Skeletal muscle satellite cell (primary cell): Measurements from ENCODE around the gene PFN1. TPM values are rescaled to one million over a fixed set of nuclear protein-coding genes. Genes with fewer than 3 reads are reported as not detected.

ENCODE experiments used
- H3K27me3 ChIP-seq: 2 replicates; pipeline ENCODE4 v1.7.0; 2013; ENCODE audit warnings: low read length; ENCODE audit not compliant: control insufficient read depth, insufficient read depth
- H3K36me3 ChIP-seq: 2 replicates; pipeline ENCODE4 v1.7.0; 2013; ENCODE audit warnings: mild to moderate bottlenecking, control low read depth, low read length; ENCODE audit not compliant: insufficient read depth
- H3K4me1 ChIP-seq: 2 replicates; pipeline ENCODE4 v1.7.0; 2013; ENCODE audit warnings: low read length; ENCODE audit not compliant: control insufficient read depth, insufficient read depth
- H3K4me2 ChIP-seq: 2 replicates; pipeline ENCODE4 v1.7.0; 2013; ENCODE audit warnings: mild to moderate bottlenecking, low read length
- H3K4me3 ChIP-seq: 2 replicates; pipeline ENCODE4 v1.7.0; 2013; ENCODE audit warnings: low read length
- H3K9ac ChIP-seq: 2 replicates; pipeline ENCODE4 v1.7.0; 2013; ENCODE audit warnings: mild to moderate bottlenecking, low read depth, low read length, moderate library complexity
- H3K9me3 ChIP-seq: replicated peaks from 2 replicates; pipeline ENCODE4 v1.7.0; 2013; ENCODE audit warnings: mild to moderate bottlenecking, control low read depth, low read length
- total RNA-seq: library from RNA; depleted of rRNA; stranded (reverse); fragments of >200 nt; gene quantifications from 2 replicates; pipeline ENCODE4 v1.2.3, GENCODE V29; 2012; rRNA removed

PFN1 gene
- 636 and 820 TPM in 2 replicates for total RNA-seq

DNA sequence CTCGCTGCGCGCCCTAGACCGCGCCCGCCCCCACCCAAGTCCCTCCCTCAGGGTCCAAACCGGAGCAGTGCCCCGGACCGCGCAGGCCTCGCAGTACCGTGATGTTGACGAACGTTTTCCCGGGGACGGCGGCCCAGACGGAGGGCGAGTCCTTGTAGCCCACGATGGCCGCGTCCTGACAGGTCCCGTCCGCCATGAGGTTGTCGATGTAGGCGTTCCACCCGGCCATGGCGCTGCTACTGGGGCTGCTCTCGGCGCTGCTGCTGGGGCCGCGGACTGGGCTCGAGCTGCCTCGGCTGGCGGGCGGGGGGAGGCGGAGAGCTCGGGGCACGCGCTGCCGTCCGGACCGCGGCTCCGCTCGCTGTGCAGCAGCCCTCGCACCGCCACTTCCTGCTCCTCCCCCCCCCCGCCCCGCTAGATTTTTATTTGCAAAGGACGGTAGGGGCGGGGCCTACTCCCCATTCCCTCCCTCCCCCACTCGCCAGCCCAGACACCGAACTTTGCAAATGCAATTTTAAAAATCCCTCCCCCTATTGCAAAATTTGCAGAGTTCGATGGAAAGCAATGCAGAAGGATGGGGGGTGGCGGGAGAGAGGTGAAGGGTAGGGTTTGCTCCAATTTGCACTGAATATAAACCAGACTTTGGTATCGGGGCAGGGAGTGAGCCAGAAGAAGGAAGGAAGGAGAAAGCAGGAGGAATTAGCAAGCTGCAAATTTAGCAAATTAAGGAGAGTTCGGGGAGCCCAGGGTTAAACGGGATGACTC, at the start of gene PFN1:
PFN1 (minus strand) TSS at position 365 of the 765 bp plus-strand sequence; CDS start at position 229, 136 bp downstream.
- peak within 1 kb of the TSS; percentile 92 for H3K4me2 ChIP-seq
- peak within 1 kb of the TSS; percentile 99 for H3K4me3 ChIP-seq
- H3K9ac ChIP-seq, result peak within 1 kb of the TSS; percentile 97
- no peaks in the 10 kb centered on the region for H3K9me3 ChIP-seq
- H3K36me3 ChIP-seq, result peaks cover 40% of the 10 kb centered on the region
- H3K27me3 ChIP-seq, result no peaks in the 10 kb centered on the region
- peaks cover 49% of the 10 kb centered on the region for H3K4me1 ChIP-seq

DNA sequence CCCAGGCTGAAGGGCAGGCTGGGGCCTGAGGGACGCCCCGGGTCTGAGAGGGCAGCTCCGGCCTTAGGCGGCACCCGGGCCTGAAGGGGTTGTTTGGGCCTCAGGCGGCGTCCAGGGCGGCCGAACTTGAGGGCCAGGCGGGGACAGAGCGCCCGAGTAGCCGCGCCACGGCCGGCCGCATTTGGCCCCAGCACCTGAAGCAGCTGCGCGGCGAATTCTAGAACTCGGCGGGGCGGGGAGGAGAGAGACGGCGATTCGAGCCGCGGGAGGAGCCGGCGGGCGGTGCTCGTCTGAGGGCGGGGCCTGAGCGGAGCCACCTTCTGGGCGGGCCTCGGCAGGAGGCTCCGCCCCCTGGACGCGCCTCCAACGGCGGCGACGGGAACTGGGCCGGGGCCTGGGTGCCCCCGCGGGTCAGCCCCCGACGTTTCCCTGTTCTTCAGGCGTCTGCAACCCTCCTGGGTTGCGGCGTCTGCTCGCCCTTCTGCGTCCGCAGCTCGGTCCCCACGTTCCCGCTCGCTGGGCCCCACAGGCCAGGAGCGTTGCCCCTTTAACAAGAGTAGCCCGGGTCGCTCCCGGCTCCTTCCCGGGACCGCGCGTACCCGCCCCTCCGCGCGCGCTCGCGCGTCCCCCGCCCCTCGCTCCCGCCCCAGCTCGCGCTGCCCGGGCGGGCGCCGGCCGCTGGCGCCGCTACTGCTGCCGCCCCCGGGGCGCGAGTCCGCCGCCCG, 49.1 kb upstream of the PFN1 start, which contains the start of the genes INCA1 and KIF1C:
INCA1 (minus strand) TSS at position 221 of the 725 bp plus-strand sequence. CDS start 3,085 bp downstream, outside the sequence.
KIF1C (plus strand) TSS at position 649 of the 725 bp plus-strand sequence. CDS start 2,297 bp downstream, outside the sequence.
- Histone ChIP-seq H3K36me3 (peaks cover 20% of the 10 kb centered on the region), H3K4me2 (peak within 1 kb of the TSS; percentile 100), H3K4me1 (peaks cover 26% of the 10 kb centered on the region), H3K9ac (peak within 1 kb of the TSS; percentile 91), H3K27me3 (no peaks in the 10 kb centered on the region), H3K9me3 (no peaks in the 10 kb centered on the region), H3K4me3 (peak within 1 kb of the TSS; percentile 88)

DNA sequence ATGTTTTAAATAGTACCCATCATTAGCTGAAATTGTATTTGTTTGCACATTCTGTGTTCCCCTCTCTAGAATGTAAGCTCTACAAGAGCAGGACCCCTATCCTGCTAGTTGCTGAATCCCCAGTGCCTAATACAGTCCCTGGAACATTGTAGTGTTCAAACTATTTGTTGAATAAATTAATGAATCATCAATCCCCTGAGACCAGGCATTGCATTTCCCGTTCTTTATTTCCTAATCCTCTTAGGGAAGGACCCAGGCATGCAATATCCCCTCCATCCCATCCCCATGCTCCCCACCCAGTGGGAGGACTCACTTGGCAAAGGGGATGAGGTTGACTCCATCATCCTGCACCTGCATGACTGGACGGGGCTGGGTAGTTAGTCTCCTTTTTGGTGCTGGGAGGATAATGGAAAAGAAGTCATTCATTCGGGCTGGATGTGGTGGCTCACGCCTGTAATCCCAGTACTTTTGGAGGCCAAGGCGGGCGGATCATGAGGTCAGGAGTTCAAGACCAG, 45.8 kb upstream of the PFN1 start:
- H3K4me3 ChIP-seq, result no peak overlapping the region
- H3K9me3 ChIP-seq, result no peaks in the 10 kb centered on the region
- no peak overlapping the region for H3K4me2 ChIP-seq
- no peaks in the 10 kb centered on the region for H3K27me3 ChIP-seq
- H3K36me3 ChIP-seq, result no peaks in the 10 kb centered on the region
- H3K9ac ChIP-seq, result no peak overlapping the region
- H3K4me1 ChIP-seq, result peaks cover 11% of the 10 kb centered on the region

DNA sequence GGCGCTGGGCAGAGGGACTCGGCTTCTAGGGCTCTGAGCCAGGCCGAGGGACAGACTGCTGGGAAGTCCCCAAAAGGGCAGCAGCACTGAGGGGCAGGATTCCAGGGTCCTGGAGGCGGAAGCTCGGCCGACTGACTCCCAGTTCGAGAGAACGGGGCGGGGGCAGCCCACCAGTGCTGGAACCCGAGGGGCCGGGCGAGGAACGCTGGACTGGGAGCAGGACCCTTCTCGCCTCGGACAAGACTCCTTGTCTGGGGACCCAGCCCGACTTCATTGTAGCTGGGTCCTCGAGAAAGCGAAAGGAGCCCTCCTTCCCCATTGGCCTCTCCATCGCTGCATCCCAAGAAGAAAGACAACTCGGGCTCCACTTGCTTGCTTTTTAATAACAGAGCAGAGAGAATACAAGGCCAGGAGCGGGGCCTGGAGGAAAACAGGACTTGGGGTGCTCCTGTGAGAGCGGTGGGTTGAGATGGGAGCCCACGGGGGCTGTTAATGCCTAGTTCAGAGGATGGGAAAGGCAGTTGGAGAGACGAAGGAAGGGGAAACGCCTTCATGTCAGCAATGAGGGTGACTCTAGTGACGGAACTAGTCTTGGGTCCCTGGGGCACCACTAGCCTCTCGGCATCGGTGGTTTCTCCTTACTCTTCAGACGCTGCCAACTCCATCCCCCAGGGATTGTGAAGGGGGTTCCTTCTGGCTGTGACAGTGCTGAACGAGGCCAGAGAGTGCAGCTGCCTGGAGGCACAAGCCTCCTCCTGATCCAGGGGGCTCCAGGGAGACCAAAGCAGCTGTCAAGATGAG, 39.6 kb upstream of the PFN1 start:
- peak overlapping the region; percentile 99 for H3K4me3 ChIP-seq
- H3K36me3 ChIP-seq, result peaks cover under 1% of the 10 kb centered on the region
- H3K27me3 ChIP-seq, result no peaks in the 10 kb centered on the region
- no peaks in the 10 kb centered on the region for H3K9me3 ChIP-seq
- peaks cover 25% of the 10 kb centered on the region for H3K4me1 ChIP-seq
- peak overlapping the region; percentile 91 for H3K4me2 ChIP-seq
- peak overlapping the region; percentile 86 for H3K9ac ChIP-seq

DNA sequence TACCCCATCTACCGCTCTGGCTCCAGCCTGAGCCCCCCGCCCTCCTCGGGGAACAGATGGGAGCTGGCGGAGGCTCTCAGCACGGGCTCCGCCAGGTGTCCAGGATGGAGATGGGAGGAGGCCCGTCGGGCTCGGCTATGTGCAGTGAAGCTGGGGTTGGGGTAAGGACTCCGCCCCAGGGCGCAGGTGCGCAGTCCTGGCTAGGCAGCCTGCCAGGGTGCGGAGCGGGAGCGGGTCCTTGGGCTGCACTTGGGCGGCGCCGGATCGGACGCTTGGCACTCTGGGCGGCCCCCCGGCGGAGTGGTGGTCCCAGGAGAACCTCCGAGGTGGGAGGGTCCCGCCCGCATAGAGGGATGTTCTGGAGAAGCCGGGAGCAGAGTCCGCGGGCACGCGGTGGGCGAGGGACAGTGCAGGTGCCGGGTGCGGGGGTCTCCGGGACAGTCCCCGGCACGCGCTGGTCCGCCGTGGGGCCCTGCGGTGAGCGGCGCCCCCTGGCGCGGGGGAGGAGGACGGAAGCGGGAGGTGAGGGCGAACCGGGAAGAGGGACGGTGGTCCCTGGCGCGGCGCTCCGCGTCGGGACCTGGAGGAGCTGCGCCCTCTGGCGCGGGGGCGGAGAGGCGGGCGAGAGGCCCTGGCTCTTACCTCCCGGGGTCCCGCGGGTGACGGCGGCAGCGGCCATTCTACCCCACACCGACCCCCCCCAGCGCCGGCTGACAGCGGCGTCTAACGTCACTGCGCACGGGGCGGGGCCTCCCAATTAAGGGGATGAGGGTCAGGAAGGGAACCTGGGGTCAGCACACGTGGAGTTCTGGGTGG, 38.8 kb upstream of the PFN1 start, which contains the start of gene CAMTA2:
CAMTA2 (minus strand) TSS at position 725 of the 816 bp plus-strand sequence. CDS start 1,453 bp downstream, outside the sequence.
- Histone ChIP-seq H3K27me3 (no peaks in the 10 kb centered on the region), H3K36me3 (peaks cover 8% of the 10 kb centered on the region)

DNA sequence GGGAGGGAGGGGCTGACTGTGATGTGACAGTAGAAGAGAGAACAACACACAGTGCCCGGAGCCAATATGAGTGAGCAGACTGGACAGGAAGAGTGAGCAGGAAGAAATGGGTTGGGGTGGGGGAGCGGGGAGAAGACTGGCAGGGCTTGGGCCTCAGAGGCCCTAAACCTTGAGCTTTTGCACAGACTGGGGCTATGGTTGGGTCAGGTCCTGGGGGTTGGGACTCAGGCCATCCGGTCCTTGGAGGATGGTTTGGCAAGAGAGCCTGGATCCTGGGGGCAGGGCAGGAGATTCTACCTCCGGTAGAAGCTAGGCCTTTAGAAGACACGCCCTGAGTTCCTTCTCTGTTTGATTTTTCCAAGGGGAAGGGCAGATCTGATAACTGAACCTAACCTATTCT, 38.1 kb upstream of the PFN1 start:
- Histone ChIP-seq H3K4me2 (peak overlapping the region; percentile 91), H3K4me3 (peak overlapping the region; percentile 99), H3K4me1 (peaks cover 33% of the 10 kb centered on the region), H3K36me3 (peaks cover 14% of the 10 kb centered on the region), H3K9me3 (no peaks in the 10 kb centered on the region), H3K9ac (peak overlapping the region; percentile 86), H3K27me3 (no peaks in the 10 kb centered on the region)

More for the DNA sequence above, 38.8 kb upstream of the PFN1 start, which contains the start of gene CAMTA2:
- Histone ChIP-seq H3K9me3 (no peaks in the 10 kb centered on the region), H3K9ac (peak within 1 kb of the TSS; percentile 86), H3K4me1 (peaks cover 33% of the 10 kb centered on the region), H3K4me2 (peak within 1 kb of the TSS; percentile 91), H3K4me3 (peak within 1 kb of the TSS; percentile 99)

DNA sequence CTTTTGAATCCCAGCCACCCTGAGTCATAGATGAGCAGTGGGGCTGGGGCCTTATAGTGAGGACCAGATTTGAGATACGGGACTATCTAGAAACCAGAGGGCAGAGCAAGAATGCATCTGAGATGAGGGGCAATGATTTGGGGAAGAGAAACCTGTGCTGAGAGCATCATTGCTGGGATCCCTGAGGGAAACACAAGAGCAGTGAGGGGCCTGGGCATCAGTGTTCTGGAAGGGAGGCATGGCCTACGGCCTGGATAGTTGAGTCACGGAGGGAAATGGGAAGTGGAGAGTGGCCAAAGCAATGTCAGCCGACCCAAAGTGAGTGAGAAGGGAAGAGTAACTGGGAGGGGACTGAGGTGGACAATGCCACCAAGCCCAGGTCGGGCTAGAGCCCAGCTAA, 34.0 kb upstream of the PFN1 start:
- no peak overlapping the region for H3K9ac ChIP-seq
- H3K4me2 ChIP-seq, result no peak overlapping the region
- H3K4me3 ChIP-seq, result no peak overlapping the region
- H3K27me3 ChIP-seq, result no peaks in the 10 kb centered on the region
- no peaks in the 10 kb centered on the region for H3K9me3 ChIP-seq
- peaks cover 21% of the 10 kb centered on the region for H3K4me1 ChIP-seq
- peaks cover 48% of the 10 kb centered on the region for H3K36me3 ChIP-seq

DNA sequence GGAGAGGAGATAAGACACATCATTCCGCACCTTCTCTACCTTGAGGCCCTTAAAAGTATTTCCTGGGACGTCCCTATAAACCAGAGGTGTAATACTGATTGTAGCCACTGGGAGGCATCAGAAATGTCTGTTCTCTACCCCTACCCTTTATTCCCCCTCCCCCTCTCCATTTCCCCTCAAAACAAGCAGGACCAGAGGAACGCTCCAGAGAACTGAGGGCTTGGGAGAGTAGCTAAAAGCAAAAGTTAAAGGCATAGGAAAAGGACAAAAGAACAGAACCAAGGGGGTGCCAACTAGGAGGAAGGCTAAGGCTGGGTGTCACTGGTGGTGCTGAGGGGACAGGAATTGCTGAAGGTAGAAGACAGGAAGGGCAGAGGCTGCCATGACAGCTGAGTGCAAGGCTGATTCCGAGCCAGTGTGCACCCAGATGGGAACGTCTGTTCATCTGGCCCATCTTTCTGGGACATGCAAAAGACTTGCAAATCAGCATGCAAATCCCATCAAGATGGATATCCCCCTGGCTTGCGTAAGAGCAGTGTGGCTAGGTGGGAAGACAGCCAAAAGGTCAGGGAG, 32.4 kb upstream of the PFN1 start:
- Histone ChIP-seq H3K4me2 (no peak overlapping the region), H3K9me3 (no peaks in the 10 kb centered on the region), H3K4me3 (no peak overlapping the region), H3K27me3 (no peaks in the 10 kb centered on the region), H3K4me1 (peaks cover 9% of the 10 kb centered on the region), H3K9ac (no peak overlapping the region), H3K36me3 (peaks cover 57% of the 10 kb centered on the region)

DNA sequence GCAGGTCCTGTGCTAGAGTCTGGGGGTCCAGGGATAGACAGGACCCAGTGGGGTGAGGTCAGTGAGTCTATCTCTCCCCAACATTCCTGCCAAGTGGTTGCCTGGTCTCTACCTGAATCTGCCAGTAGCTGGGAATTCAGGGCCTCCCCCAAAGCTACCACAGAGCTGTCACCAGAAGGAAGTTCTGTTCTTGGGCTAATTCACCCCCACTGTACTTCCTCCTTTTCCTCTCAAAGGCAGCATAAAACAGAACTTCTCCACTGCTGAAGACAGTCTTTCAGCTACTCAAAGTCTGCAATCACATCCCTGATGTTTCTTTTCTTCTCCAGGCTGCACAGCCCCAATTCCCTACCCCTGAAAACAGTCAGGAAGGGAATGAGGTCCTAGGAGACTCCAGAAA, 30.4 kb upstream of the PFN1 start:
- peaks cover 73% of the 10 kb centered on the region for H3K36me3 ChIP-seq
- no peaks in the 10 kb centered on the region for H3K27me3 ChIP-seq
- H3K4me3 ChIP-seq, result no peak overlapping the region
- no peak overlapping the region for H3K9ac ChIP-seq
- H3K4me1 ChIP-seq, result peaks cover 8% of the 10 kb centered on the region
- H3K9me3 ChIP-seq, result no peaks in the 10 kb centered on the region
- H3K4me2 ChIP-seq, result no peak overlapping the region

DNA sequence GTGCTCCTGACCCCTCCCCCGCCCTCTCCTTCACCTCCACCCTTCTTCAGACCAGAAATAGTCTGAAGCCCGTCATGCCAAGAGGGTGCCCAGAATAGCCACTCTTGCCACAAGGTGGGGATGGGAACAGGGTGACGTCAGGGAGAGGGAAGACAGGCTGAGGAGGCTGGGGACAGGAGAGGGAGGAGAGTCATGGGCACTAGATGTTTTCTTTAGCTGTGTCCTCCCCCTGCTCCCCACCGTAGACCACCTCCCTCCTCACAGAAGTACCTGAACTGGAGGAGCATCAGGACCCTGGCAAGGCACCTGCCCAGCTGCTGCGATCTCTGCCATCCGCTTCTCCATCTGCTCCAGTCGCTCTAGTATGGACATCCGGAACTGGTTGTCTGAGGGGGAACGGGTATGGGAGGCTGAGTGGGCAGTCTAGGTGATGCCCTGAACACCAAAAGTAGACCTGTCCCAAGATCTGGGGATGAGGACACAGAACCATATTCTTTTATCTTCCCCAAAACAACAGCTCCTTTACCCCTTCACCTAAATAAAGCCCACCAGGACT, 25.9 kb upstream of the PFN1 start:
- Histone ChIP-seq H3K4me2 (no peak overlapping the region), H3K36me3 (peaks cover 78% of the 10 kb centered on the region), H3K9me3 (no peaks in the 10 kb centered on the region), H3K4me1 (peaks cover 11% of the 10 kb centered on the region), H3K27me3 (no peaks in the 10 kb centered on the region), H3K9ac (no peak overlapping the region), H3K4me3 (no peak overlapping the region)
